Peyer's patch (tissue), 4 donors: ENCODE measurements around the gene VWF. TPM values are rescaled to one million over a fixed set of nuclear protein-coding genes. Genes with fewer than 3 reads are reported as not detected.

Source experiments
- DNase-seq, 3 donors: peaks; one replicate each; pipeline ENCODE4 v3.0.0-alpha.2; 2017 to 2019
- H3K27ac ChIP-seq, 4 donors: fragments of 200-600 bp; sonication (generic); one replicate each; pipeline ENCODE4 v1.5.1; 2016 to 2019
- H3K27me3 ChIP-seq, 2 donors: fragments of 200-600 bp; sonication (generic); one replicate each; pipeline ENCODE4 v1.5.1; 2019
- H3K36me3 ChIP-seq, 3 donors: fragments of 200-600 bp; sonication (generic); one replicate each; pipeline ENCODE4 v1.5.1; 2016 to 2019
- H3K4me1 ChIP-seq, 4 donors: fragments of 200-600 bp; sonication (generic); one replicate each; pipeline ENCODE4 v1.5.1; 2016 to 2019
- H3K4me3 ChIP-seq, 4 donors: fragments of 200-600 bp; sonication (generic); 1 replicate in 3 of 4; 2 replicates in 1 of 4; pipeline ENCODE4 v1.5.1; 2016 to 2019; ENCODE audit warnings: mild to moderate bottlenecking in 1 of 4
- H3K9me3 ChIP-seq, 4 donors: fragments of 200-600 bp; sonication (generic); one replicate each; pipeline ENCODE4 v1.5.1; 2016 to 2019; ENCODE audit warnings: mild to moderate bottlenecking in 1 of 4
- CTCF ChIP-seq, 6 experiments: fragments of 450-650 bp in 4 of 6; fragments of 200-600 bp in 2 of 6; sonication (generic) in 1 of 6; IDR thresholded peaks; one replicate each; pipeline ENCODE4 v1.5.1; 2017 to 2019; ENCODE audit warnings: antibody characterized with exemption in 6 of 6, mild to moderate bottlenecking in 3 of 6, moderate library complexity in 1 of 6
- POLR2A ChIP-seq, 2 donors: fragments of 450-650 bp; IDR thresholded peaks; one replicate each; pipeline ENCODE4 v1.5.1; 2017; ENCODE audit warnings: antibody characterized with exemption in 2 of 2, mild to moderate bottlenecking in 2 of 2, moderate library complexity in 2 of 2
- total RNA-seq, 4 donors: library from RNA; depleted of rRNA; stranded (reverse); fragments of >200 nt; gene quantifications; one replicate each; pipeline ENCODE4 v1.1.0, GENCODE V29; 2016

Gene VWF
- total RNA-seq, 4 donors from 2014 or later, result 21.5 to 98.2 (median 62.7) TPM

GRCh38 chr12:6045438-6045837 lies 79.0 kb downstream of the VWF start:
- no peak overlapping the region for H3K27ac ChIP-seq
- no peak for TF ChIP-seq CTCF (IDR thresholded peaks at IDR 0.05)
- no peak for TF ChIP-seq POLR2A (IDR thresholded peaks at IDR 0.05)
- H3K4me1 ChIP-seq, result no peaks in the 10 kb centered on the region
- H3K27me3 ChIP-seq, result no peaks in the 10 kb centered on the region
- no peak overlapping the region for H3K4me3 ChIP-seq
- no peaks in the 10 kb centered on the region for H3K36me3 ChIP-seq
- no peak for DNase-seq
- H3K9me3 ChIP-seq, result no peaks in the 10 kb centered on the region

- Histone ChIP-seq H3K36me3 (no peaks in the 10 kb centered on the region), H3K9me3 (no peaks in the 10 kb centered on the region), H3K4me1 (no peaks in the 10 kb centered on the region), H3K27me3 (no peaks in the 10 kb centered on the region), H3K4me3 (no peak overlapping the region), H3K27ac (no peak overlapping the region)
- DNase-seq, result no peak
- no peak for TF ChIP-seq POLR2A (IDR thresholded peaks at IDR 0.05)
- TF ChIP-seq CTCF (IDR thresholded peaks at IDR 0.05), result no peak
Observed at GRCh38 chr12:6044082-6044481, 80.4 kb downstream of the VWF start.

- H3K36me3 ChIP-seq, result no peaks in the 10 kb centered on the region
- H3K4me1 ChIP-seq, result no peaks in the 10 kb centered on the region
- no peak overlapping the region for H3K4me3 ChIP-seq
- DNase-seq, result no peak
- H3K27me3 ChIP-seq, result no peaks in the 10 kb centered on the region
- no peak overlapping the region for H3K27ac ChIP-seq
- no peak for TF ChIP-seq POLR2A (IDR thresholded peaks at IDR 0.05)
- no peak for TF ChIP-seq CTCF (IDR thresholded peaks at IDR 0.05)
- no peaks in the 10 kb centered on the region for H3K9me3 ChIP-seq
Observed at GRCh38 chr12:6042446-6042845, 82.0 kb downstream of the VWF start.

GRCh38 chr12:6041891-6042290 lies 82.6 kb downstream of the VWF start:
- Histone ChIP-seq H3K9me3 (no peaks in the 10 kb centered on the region), H3K27me3 (no peaks in the 10 kb centered on the region), H3K36me3 (no peaks in the 10 kb centered on the region), H3K27ac (no peak overlapping the region), H3K4me3 (no peak overlapping the region), H3K4me1 (no peaks in the 10 kb centered on the region)
- no peak for DNase-seq
- TF ChIP-seq CTCF (IDR thresholded peaks at IDR 0.05), result no peak

GRCh38 chr12:6040815-6041214 lies 83.7 kb downstream of the VWF start:
- no peak for DNase-seq
- no peaks in the 10 kb centered on the region for H3K27me3 ChIP-seq

More at GRCh38 chr12:6040815-6041214, 83.7 kb downstream of the VWF start:
- H3K27ac ChIP-seq, result no peak overlapping the region
- TF ChIP-seq POLR2A (IDR thresholded peaks at IDR 0.05) (no peak), CTCF (IDR thresholded peaks at IDR 0.05) (no peak)
- no peaks in the 10 kb centered on the region for H3K4me1 ChIP-seq
- no peaks in the 10 kb centered on the region for H3K9me3 ChIP-seq
- H3K36me3 ChIP-seq, result no peaks in the 10 kb centered on the region
- H3K4me3 ChIP-seq, result no peak overlapping the region
